Thyroid gland (tissue), 4 donors: Measurements from ENCODE around the gene CYP2F1. TPM values are rescaled to one million over a fixed set of nuclear protein-coding genes. Genes with fewer than 3 reads are reported as not detected.
"Not testable (repeated sequence)": the region's sequence is repeated elsewhere in the genome, so short reads cannot be mapped to it uniquely, and the experiment has no call there.

Source experiments
- DNase-seq, 2 donors: peaks; one replicate each; pipeline ENCODE4 v3.0.0-alpha.2; 2019
- H3K27ac ChIP-seq, 3 donors: fragments of 200-600 bp; sonication (generic); 1 replicate in 2 of 3; 2 replicates in 1 of 3; pipeline ENCODE4 v1.5.1; 2016 to 2019; ENCODE audit warnings: mild to moderate bottlenecking in 1 of 3, moderate library complexity in 1 of 3
- H3K27me3 ChIP-seq: fragments of 200-600 bp; sonication (generic); one replicate; pipeline ENCODE4 v1.5.1; 2019
- H3K36me3 ChIP-seq, 2 donors: fragments of 200-600 bp; sonication (generic); one replicate each; pipeline ENCODE4 v1.5.1; 2016 to 2019
- H3K4me1 ChIP-seq, 2 donors: fragments of 200-600 bp; sonication (generic); one replicate each; pipeline ENCODE4 v1.5.1; 2017 to 2019
- H3K4me3 ChIP-seq, 3 donors: fragments of 200-600 bp; sonication (generic); replicated peaks in 1 of 3; 1 replicate in 2 of 3; 2 replicates in 1 of 3; pipeline ENCODE4 v1.5.1; 2016; ENCODE audit warnings: mild to moderate bottlenecking in 1 of 3
- H3K9me3 ChIP-seq: fragments of 200-600 bp; sonication (generic); one replicate; pipeline ENCODE4 v1.5.1; 2017
- POLR2A ChIP-seq, 2 donors: fragments of 450-650 bp; IDR thresholded peaks; one replicate each; pipeline ENCODE4 v1.6.1; 2017; ENCODE audit warnings: antibody characterized with exemption in 2 of 2, mild to moderate bottlenecking in 2 of 2, moderate library complexity in 1 of 2
- WGBS, 2 donors: methylation state at CpG; one replicate each; pipeline ENCODE4 v1.1.5; 2017; 5-methylcytosine and 5-hydroxymethylcytosine counted together
- intact Hi-C: fragments of 100-400 bp; cut with DNase I; formaldehyde crosslinking; loops from one replicate; pipeline ENCODE4 v1.15.1; 2023
- total RNA-seq, 4 donors: library from RNA; depleted of rRNA; stranded (reverse); fragments of >200 nt; gene quantifications; one replicate each; pipeline ENCODE4 v1.2.3, GENCODE V29; 2016
- TF ChIP-seq, protein P1 (sequence below), 6 experiments: fragments of 200-600 bp in 3 of 6; fragments of 450-650 bp in 3 of 6; sonication (generic) in 3 of 6; IDR thresholded peaks; one replicate each; pipeline ENCODE4 v1.5.1; 2016 to 2019; ENCODE audit warnings: antibody characterized with exemption in 6 of 6, mild to moderate bottlenecking in 2 of 6, inconsistent platforms in 1 of 6, moderate library complexity in 1 of 6

The CYP2F1 gene
- total RNA-seq, 4 donors from 2014 or later = not detected

DNA sequence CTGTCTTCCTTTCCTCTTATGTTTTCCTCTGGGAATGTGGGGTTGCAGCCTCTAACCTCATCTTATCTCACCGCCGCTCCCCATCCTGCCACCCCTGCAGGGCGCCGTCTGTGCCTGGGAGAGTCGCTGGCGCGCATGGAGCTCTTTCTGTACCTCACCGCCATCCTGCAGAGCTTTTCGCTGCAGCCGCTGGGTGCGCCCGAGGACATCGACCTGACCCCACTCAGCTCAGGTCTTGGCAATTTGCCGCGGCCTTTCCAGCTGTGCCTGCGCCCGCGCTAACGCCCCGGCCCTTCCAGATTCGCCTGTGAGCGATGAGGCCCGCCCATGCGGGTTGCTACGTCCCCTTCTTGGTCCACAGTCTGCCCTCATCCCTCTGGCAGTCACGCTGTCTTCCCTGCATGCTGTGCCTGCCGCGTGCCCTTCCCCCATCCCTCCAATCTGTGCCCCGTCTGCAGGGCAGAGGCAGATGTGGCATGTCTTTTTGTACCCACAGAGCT, 13.6 kb downstream of the CYP2F1 start:
- H3K4me1 ChIP-seq, H3K4me3 ChIP-seq, H3K9me3 ChIP-seq, H3K36me3 ChIP-seq, H3K27ac ChIP-seq, intact Hi-C loops, H3K27me3 ChIP-seq: not testable (repeated sequence)
- DNase-seq = peak; percentile 82 to 84
- 0 to 8% methylated on average over 4 to 6 of the region's 29 CpGs for WGBS, 2 donors
- TF ChIP-seq, protein P1, sequence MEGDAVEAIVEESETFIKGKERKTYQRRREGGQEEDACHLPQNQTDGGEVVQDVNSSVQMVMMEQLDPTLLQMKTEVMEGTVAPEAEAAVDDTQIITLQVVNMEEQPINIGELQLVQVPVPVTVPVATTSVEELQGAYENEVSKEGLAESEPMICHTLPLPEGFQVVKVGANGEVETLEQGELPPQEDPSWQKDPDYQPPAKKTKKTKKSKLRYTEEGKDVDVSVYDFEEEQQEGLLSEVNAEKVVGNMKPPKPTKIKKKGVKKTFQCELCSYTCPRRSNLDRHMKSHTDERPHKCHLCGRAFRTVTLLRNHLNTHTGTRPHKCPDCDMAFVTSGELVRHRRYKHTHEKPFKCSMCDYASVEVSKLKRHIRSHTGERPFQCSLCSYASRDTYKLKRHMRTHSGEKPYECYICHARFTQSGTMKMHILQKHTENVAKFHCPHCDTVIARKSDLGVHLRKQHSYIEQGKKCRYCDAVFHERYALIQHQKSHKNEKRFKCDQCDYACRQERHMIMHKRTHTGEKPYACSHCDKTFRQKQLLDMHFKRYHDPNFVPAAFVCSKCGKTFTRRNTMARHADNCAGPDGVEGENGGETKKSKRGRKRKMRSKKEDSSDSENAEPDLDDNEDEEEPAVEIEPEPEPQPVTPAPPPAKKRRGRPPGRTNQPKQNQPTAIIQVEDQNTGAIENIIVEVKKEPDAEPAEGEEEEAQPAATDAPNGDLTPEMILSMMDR (IDR thresholded peaks at IDR 0.05) = peak in 2 of 6 experiments; percentile 5 to 50

DNA sequence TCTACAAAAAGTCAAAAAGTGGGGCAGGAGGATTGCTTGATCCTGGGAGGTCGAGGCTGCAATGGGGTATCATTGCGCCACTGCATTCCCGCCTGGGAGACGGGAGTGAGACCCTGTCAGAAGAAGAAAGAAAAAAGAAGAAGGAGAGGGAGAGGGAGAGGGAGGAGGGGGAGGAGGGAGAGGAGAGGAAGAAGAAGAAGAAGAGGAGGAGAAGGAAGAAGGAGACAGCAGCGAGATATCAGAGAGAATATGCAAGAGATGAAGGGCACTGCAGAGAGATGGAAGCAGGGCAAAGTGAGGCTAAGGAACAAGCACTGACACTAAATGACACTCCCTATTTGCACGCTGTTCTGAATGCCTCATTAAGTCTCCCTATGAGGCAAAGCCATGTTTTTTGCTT, 14.5 kb downstream of the CYP2F1 start:
- no peaks in the 10 kb centered on the region for H3K9me3 ChIP-seq
- no peak for DNase-seq
- H3K4me1 ChIP-seq = peaks cover 0 to 4% of the 10 kb centered on the region in 2 donors
- intact Hi-C loops = no loop called here
- 75 to 81% methylated on average over 6 of the region's 6 CpGs for WGBS, 2 donors
- no peak overlapping the region for H3K4me3 ChIP-seq
- no peaks in the 10 kb centered on the region for H3K27me3 ChIP-seq
- no peak overlapping the region for H3K27ac ChIP-seq
- H3K36me3 ChIP-seq = no peaks in the 10 kb centered on the region
- TF ChIP-seq POLR2A (IDR thresholded peaks at IDR 0.05) = no peak
- TF ChIP-seq, protein P1 (IDR thresholded peaks at IDR 0.05) = no peak

DNA sequence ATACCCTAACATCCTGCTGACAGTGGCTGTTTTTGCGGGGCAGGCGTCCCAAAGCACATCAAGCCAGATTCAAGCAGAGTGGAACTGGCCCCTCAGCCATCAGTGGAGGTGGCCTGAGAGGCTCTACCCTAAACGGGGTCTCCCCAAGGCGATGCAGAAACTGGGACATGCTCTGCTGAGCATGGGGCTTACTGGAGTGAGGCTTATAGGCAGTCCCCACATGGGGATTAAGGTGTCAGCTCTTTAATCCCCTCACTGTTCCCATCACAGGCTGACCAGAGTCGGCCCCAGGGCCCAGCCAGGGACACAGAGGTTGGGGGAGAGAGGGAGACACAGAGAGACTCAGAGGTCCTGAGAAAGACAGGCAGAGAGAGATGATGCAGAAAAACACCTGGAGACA, 17.0 kb downstream of the CYP2F1 start:
- TF ChIP-seq POLR2A (IDR thresholded peaks at IDR 0.05) = no peak
- TF ChIP-seq, protein P1 (IDR thresholded peaks at IDR 0.05) = no peak
- H3K9me3 ChIP-seq = no peaks in the 10 kb centered on the region
- no peak overlapping the region for H3K27ac ChIP-seq
- intact Hi-C loops = loop anchor here (10.0 kb wide), 1 partner anchor 476 kb away; no protein-coding TSS in a partner anchor
- H3K36me3 ChIP-seq = no peaks in the 10 kb centered on the region
- H3K4me3 ChIP-seq = no peak overlapping the region
- peaks cover 0 to 4% of the 10 kb centered on the region in 2 donors for H3K4me1 ChIP-seq
- 61 to 68% methylated on average over 1 to 3 of the region's 5 CpGs for WGBS, 2 donors
- DNase-seq = no peak
- H3K27me3 ChIP-seq = no peaks in the 10 kb centered on the region

DNA sequence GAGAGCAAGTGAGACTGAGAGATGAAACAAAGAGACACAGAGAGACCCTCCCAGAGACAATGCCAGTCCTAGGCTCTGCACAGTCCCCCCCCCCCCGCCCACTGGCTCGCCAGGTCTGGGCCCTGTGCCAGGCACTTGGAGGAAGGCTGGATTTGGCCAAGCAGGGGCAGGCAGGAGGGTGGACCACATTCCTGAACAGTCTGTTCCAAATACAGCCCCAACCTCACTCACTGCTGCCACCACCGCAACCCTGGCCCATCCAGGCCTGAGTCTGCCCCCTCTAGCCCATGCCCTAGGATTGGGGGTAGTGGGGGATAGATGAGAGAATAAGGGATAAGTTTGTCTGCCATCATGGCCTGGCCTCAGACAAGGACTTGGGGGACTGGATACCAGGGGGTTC, 19.0 kb downstream of the CYP2F1 start:
- Histone ChIP-seq H3K9me3 (no peaks in the 10 kb centered on the region), H3K4me1 (no peaks in the 10 kb centered on the region), H3K36me3 (no peaks in the 10 kb centered on the region), H3K27ac (no peak overlapping the region), H3K4me3 (no peak overlapping the region), H3K27me3 (no peaks in the 10 kb centered on the region)
- 15 to 21% methylated on average over 3 of the region's 3 CpGs for WGBS, 2 donors
- peak; percentile 66 for DNase-seq
- intact Hi-C loops = loop anchor here (10.0 kb wide), 1 partner anchor 478 kb away; no protein-coding TSS in a partner anchor
- TF ChIP-seq, protein P1 (IDR thresholded peaks at IDR 0.05) = no peak
- TF ChIP-seq POLR2A (IDR thresholded peaks at IDR 0.05) = no peak

DNA sequence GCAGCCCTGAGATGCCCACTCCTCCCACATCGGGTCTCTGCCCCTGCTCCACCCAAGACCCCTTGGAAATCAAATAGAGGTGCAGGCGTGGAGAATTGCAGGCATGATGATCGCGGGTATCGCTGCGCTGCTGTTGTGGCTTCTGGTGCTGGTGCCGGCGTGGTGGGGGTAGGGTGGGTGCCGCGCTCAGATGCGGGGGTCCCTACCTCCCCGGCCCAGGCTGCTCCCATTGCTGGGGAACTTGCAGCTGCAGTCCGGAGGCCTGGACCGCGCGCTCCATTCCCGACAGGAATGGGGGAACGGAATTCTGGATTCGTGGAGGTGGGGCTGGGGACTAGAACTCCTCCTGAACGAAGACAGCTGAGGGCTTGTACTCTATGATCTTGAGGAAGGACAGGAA, 20.4 kb downstream of the CYP2F1 start:
- 89 to 91% methylated on average over 14 to 20 of the region's 20 CpGs for WGBS, 2 donors
- Histone ChIP-seq H3K27ac (no peak overlapping the region), H3K4me1 (no peaks in the 10 kb centered on the region), H3K36me3 (no peaks in the 10 kb centered on the region), H3K9me3 (no peaks in the 10 kb centered on the region), H3K27me3 (no peaks in the 10 kb centered on the region), H3K4me3 (no peak overlapping the region)
- TF ChIP-seq, protein P1 (IDR thresholded peaks at IDR 0.05) = no peak
- no peak for TF ChIP-seq POLR2A (IDR thresholded peaks at IDR 0.05)
- no peak for DNase-seq
- intact Hi-C loops = loop anchor here (10.0 kb wide), 1 partner anchor 480 kb away; no protein-coding TSS in a partner anchor

DNA sequence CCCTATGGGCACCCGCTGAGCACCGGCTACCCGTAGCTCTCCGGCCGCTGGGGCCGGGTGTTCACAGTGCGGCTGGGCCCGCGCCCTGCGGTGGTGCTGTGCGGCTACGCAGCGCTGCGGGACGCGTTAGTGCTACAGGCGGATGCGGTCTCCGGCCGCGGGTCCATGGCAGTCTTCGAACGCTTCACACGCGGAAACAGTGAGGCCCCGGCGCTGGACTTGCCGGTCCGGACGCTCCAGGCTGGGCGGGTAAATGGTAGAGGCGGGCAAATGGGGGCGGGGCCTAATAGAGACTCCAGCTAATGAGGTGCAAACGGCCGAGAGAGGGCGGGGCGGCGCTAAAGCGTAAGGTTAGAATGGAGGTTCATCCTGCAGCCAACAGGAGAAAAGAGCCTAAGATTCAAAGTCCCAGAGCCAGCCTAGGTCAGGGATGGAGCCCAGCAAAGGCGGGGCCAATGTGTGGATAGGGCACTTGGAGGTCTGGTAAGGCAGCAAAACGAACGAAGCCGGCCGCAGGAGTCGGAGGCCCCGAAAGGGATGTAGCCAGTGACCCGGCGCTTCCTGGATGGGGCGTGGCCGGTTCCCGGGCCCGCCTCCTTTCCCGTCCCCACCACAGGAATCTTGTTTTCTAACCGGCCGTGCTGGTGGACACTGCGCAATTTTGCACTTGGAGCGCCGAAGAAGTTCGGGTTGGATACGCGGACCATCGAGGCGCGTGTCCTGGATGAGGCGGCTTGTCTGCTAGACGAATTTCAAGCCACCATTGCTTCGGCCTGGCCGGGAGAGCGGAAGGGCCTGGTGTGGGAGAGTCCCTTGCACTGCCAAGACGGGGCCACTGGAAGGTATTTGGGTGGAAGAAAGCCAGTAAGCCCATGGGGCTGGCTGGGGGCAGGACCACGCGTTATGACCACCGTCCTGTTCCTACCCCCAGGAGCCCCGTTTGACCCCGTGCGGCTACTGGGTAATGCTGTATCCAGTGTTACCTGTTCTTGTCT, 21.5 kb downstream of the CYP2F1 start:
- not testable (repeated sequence) for H3K27ac ChIP-seq
- intact Hi-C loops = loop anchor here (10.0 kb wide), 1 partner anchor 481 kb away; no protein-coding TSS in a partner anchor
- peak overlapping the region in 1 of 3 donors; percentile 19 for H3K4me3 ChIP-seq

More for the DNA sequence above, 21.5 kb downstream of the CYP2F1 start:
- 4 to 15% methylated on average over 25 to 37 of the region's 76 CpGs for WGBS, 2 donors
- H3K4me1 ChIP-seq, H3K27me3 ChIP-seq, H3K9me3 ChIP-seq, H3K36me3 ChIP-seq: not testable (repeated sequence)
- peak; percentile 24 to 56 for DNase-seq
